ENCODE data around the gene CTNS.

DNA sequence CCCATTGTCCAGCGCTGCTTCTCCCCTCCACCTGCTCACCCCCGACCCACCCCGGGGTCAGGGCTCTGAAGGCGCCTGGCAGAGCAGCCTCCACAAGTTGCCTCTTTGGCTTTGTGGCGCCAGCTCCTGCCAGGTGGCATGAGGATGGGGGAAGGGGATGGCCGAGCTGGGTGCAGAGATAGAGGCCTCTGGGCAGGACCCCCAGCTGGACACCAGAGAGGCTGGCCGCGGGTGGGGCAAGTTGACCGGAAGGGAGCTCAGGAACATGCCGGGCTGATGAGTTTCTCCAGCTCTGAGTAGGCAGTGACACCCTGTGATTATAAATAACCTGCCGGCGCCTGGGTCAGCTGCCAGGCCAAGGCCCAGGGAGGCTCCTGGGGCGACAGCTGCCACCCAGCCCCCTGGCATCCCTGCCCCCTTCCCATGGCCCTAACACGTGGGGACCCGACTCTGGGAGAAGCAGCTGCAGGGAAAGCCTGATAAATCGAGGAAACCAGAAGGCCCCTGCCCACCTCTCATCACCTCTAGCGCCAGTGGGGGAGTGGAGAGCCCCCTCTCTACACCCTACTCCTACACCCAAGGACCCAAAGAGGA is 58.7 kb downstream of the CTNS start:
- TF ChIP-seq, protein P1, sequence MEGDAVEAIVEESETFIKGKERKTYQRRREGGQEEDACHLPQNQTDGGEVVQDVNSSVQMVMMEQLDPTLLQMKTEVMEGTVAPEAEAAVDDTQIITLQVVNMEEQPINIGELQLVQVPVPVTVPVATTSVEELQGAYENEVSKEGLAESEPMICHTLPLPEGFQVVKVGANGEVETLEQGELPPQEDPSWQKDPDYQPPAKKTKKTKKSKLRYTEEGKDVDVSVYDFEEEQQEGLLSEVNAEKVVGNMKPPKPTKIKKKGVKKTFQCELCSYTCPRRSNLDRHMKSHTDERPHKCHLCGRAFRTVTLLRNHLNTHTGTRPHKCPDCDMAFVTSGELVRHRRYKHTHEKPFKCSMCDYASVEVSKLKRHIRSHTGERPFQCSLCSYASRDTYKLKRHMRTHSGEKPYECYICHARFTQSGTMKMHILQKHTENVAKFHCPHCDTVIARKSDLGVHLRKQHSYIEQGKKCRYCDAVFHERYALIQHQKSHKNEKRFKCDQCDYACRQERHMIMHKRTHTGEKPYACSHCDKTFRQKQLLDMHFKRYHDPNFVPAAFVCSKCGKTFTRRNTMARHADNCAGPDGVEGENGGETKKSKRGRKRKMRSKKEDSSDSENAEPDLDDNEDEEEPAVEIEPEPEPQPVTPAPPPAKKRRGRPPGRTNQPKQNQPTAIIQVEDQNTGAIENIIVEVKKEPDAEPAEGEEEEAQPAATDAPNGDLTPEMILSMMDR (IDR thresholded peaks at IDR 0.05 in 4 of 5, conservative IDR thresholded peaks at IDR 0.05 in 1 of 5), result no peak
- TF ChIP-seq POLR2A (IDR thresholded peaks at IDR 0.05), result peak; percentile 70 to 72
